AG10803 (cell line): ENCODE data around the gene HLA-DOB.

ENCODE experiments used
- DNase-seq: peaks from one replicate; pipeline ENCODE4 v3.0.0; 2010; ENCODE audit warnings: low read depth
- H3K4me3 ChIP-seq: 2 replicates; pipeline ENCODE4 v1.5.1; 2011; ENCODE audit warnings: mild to moderate bottlenecking, low read length, control low read depth
- TF ChIP-seq, protein P1 (sequence below): conservative IDR thresholded peaks from 2 replicates; pipeline ENCODE4 v1.5.1; 2011; ENCODE audit warnings: mild to moderate bottlenecking, low read length, control low read depth, inconsistent platforms

HLA-DOB gene

DNA sequence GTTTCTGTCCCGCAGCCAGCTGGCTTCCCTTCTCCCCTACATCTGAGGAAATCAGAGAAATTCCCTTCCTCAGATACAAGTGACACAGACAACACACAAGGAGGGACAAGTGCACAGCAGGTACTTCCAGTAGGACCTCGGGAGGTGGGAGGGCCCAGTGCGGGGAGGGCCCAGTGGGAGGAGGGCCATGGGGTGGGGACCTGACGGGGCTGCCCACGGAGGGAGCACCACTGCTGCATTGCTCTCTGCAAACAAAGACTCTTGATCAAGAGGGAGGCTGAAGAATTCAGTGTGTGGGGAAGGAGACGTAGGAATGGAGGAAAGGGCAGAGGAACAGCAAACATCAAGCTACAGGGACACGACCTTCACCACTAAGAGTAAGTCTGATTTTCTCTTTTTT lies 12.7 kb upstream of the HLA-DOB start:
- no peak overlapping the region for H3K4me3 ChIP-seq
- TF ChIP-seq, protein P1, sequence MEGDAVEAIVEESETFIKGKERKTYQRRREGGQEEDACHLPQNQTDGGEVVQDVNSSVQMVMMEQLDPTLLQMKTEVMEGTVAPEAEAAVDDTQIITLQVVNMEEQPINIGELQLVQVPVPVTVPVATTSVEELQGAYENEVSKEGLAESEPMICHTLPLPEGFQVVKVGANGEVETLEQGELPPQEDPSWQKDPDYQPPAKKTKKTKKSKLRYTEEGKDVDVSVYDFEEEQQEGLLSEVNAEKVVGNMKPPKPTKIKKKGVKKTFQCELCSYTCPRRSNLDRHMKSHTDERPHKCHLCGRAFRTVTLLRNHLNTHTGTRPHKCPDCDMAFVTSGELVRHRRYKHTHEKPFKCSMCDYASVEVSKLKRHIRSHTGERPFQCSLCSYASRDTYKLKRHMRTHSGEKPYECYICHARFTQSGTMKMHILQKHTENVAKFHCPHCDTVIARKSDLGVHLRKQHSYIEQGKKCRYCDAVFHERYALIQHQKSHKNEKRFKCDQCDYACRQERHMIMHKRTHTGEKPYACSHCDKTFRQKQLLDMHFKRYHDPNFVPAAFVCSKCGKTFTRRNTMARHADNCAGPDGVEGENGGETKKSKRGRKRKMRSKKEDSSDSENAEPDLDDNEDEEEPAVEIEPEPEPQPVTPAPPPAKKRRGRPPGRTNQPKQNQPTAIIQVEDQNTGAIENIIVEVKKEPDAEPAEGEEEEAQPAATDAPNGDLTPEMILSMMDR: no peak
- DNase-seq: no peak

DNA sequence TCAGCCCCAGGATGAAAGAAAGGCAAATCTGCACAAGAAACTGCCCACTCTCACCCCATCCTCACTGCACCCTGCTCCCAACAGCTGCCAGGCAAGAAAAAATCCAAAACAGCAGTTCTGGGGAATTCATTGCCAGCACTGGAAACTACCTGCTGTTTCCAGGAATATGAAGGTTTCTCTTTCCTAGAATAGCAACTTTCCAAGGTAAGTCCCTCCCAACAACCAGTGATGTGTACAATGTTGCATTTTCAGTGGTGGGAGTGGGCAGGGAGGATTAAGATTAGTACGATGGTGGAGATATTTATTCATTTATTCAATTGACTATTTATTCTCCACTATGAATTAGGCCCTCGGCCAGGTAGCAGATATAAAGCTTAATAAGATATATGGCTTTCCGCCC lies 10.2 kb upstream of the HLA-DOB start:
- TF ChIP-seq, protein P1: no peak
- no peak overlapping the region for H3K4me3 ChIP-seq
- DNase-seq: no peak

DNA sequence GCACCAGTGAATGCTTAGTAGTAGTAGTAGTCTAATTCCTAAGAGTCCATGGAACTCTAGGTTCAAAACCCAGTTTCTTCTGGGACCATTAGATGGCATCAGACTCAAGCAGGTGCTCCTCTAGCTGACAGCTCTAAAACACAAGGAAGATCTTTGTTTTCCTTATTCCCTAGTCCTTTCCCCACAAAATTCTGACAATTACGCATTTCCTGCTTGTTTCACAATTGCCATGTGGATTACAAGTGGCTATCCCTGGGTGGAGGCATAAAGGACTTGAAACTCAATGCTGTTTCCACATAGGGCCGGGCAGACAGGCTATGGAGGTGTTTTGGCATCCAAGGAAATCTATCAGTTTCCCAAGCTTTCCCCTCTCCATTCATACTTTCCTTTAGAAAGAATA lies 9.2 kb upstream of the HLA-DOB start:
- peak; percentile 83 for DNase-seq
- TF ChIP-seq, protein P1: peak; percentile 61
- no peak overlapping the region for H3K4me3 ChIP-seq

DNA sequence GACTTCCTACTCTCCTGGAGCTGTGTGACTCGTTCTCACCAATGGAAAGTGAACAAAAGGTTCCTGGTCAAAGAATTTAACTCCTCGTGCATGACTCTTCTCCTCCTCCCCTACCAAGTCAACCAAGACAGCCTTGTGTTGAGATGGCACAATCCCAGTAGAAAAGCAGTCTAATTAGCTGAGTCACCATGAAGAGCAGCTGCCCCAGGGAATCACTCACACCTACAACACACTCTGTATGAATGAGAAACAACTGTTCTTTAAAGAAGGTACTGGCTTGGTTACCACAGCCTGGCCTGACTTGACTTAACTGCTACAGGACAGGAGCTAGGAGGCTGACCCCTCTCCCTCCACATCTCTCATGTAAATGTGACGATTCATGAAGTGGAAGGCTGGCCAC lies 2.9 kb upstream of the HLA-DOB start:
- DNase-seq: peak; percentile 83
- TF ChIP-seq, protein P1: no peak
- H3K4me3 ChIP-seq: no peak overlapping the region

DNA sequence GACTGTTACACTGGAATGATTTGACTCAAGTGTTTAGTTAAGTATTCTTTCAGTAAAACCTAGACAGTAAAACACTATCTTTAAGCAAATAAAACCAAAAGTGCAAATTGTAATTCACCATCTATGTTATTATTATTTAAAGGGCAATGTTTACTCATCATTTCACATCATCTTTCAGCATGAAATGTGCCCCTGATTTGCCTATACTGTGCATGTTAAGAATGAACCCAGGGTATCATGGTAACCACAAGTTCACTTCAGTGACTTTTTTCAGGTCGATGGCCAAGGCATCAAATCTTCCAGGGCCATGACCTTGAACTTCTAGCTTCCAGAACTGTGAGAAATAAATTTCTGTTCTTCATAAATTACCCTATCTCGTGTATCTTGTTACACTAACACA lies 2.1 kb upstream of the HLA-DOB start:
- no peak overlapping the region for H3K4me3 ChIP-seq
- no peak for DNase-seq
- TF ChIP-seq, protein P1: no peak

DNA sequence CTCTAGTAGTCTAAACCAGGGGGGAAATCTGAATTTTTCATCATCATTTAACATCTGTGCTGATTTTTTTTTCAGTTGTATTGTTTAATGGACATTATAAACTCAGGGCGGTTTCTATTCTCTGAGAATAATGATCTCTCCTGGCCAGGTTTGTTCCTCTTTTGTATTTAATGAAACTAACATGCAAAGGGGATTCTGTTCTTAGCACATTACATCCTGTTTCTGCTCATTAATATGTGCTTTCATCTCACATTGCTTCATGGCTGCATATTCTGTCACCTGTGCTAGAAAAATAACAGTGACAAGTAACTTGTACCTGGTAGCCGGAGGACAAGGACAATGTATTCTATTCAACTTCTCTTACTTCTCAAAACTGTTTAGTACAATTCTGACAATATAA lies 806 bp downstream of the HLA-DOB start:
- no peak overlapping the region for H3K4me3 ChIP-seq
- no peak for DNase-seq
- TF ChIP-seq, protein P1: no peak

DNA sequence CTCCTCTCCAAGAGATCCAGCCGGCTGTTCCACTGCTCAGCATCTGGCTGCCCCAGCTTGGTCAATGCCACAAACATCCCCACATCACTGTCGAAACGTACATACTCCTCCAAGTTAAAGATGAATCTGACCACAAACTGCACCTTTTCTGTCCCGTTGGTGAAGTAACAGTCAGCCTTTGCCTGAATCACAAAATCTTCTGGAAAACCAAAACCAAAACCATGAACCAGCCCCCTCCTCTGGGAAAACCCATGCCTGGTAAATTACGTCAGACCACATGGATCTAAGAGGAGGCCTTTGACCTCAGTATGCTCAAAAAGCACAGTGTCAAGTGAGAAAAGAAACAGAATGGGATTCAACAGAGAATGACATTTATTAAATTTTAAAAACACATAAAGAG lies 1.7 kb downstream of the HLA-DOB start:
- DNase-seq: peak; percentile 37
- TF ChIP-seq, protein P1: no peak
- H3K4me3 ChIP-seq: no peak overlapping the region
